ENCODE data around the gene CHST10.

DNA sequence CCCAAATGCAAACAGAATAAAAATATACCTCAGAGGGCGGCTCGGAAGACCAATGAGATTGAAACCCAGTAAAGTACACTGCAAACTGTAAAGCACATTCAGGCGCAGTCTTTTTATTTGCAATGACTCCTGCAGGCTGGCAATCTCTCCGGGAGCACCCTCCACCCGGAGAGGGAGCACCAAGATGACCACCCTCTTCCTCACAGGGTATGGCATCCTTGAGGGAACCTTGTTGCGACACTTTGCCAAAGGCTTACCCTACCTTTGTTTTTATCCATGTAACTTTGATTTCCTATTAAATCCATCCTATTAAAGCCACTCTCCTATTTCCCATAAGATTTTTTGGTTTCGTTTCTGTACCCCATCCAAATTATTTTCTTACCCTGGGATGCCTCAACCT, 16.2 kb downstream of the CHST10 start:
- TF ChIP-seq SP1 (IDR thresholded peaks at IDR 0.05) (no peak), TARDBP (IDR thresholded peaks at IDR 0.05) (no peak), SUZ12 (IDR thresholded peaks at IDR 0.05) (no peak)

Data from HEK293T (cell line).